ENCODE measurements around the gene TPH2. TPM values are rescaled to one million over a fixed set of nuclear protein-coding genes. Genes with fewer than 3 reads are reported as not detected.

Gene TPH2
- total and polyA plus RNA-seq, 4 donors, result not detected

DNA sequence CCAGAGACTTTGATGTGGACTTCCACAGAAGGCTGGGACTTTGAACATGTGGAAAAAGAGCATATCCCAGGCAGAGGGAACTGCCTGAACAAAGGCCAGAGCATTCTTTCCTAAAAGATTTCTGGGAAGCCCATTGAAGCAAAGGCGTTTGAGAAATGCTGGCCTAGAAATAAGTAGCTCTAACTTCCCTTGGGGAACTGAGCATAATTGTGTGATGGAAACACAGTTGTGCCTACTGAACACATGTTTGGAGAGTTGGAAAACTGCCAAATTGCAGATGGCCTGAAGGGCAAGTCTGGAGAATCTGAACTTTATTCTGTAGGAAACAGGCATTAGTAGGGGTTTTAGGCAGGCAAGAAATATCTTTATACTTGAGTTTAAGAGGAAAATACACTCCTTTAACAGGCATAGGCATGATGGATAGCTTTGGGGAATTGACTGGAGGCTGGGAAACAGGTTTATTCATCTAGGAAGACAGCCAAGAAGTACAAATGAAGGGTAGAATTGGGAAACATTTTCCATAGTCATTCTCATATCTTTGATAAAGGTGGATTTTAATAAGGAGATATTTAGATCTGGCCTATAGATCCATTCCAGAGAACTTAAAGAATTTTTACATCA, 134.1 kb downstream of the TPH2 start:
- no peaks in the 10 kb centered on the region for H3K9me3 ChIP-seq (ENCODE audit: control insufficient read depth in 4 of 4, low read length in 3 of 4)
- H3K27ac ChIP-seq (ENCODE audit: low read depth in 1 of 2, low read length in 2 of 2), result no peak overlapping the region
- no peak overlapping the region for H3K9ac ChIP-seq (ENCODE audit: low read depth in 1 of 2, low read length in 2 of 2)
- WGBS, result 83% methylated on average over 1 of the region's 1 CpG
- H3K4me3 ChIP-seq (ENCODE audit: low read depth in 1 of 3, low read length in 3 of 3), result no peak overlapping the region
- DNase-seq (ENCODE audit: low spot score), result no peak
- no peaks in the 10 kb centered on the region for H3K36me3 ChIP-seq (ENCODE audit: control insufficient read depth in 4 of 4, insufficient read depth in 3 of 4, low read depth in 1 of 4, low read length in 3 of 4)
- TF ChIP-seq, protein P1, sequence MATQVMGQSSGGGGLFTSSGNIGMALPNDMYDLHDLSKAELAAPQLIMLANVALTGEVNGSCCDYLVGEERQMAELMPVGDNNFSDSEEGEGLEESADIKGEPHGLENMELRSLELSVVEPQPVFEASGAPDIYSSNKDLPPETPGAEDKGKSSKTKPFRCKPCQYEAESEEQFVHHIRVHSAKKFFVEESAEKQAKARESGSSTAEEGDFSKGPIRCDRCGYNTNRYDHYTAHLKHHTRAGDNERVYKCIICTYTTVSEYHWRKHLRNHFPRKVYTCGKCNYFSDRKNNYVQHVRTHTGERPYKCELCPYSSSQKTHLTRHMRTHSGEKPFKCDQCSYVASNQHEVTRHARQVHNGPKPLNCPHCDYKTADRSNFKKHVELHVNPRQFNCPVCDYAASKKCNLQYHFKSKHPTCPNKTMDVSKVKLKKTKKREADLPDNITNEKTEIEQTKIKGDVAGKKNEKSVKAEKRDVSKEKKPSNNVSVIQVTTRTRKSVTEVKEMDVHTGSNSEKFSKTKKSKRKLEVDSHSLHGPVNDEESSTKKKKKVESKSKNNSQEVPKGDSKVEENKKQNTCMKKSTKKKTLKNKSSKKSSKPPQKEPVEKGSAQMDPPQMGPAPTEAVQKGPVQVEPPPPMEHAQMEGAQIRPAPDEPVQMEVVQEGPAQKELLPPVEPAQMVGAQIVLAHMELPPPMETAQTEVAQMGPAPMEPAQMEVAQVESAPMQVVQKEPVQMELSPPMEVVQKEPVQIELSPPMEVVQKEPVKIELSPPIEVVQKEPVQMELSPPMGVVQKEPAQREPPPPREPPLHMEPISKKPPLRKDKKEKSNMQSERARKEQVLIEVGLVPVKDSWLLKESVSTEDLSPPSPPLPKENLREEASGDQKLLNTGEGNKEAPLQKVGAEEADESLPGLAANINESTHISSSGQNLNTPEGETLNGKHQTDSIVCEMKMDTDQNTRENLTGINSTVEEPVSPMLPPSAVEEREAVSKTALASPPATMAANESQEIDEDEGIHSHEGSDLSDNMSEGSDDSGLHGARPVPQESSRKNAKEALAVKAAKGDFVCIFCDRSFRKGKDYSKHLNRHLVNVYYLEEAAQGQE (IDR thresholded peaks at IDR 0.05), result no peak
- TF ChIP-seq TAF1 (conservative IDR thresholded peaks at IDR 0.05) (no peak), GABPA (IDR thresholded peaks at IDR 0.05 in 1 of 2, conservative IDR thresholded peaks at IDR 0.05 in 1 of 2) (no peak), NR2F2 (IDR thresholded peaks at IDR 0.05) (no peak), RAD21 (IDR thresholded peaks at IDR 0.05) (no peak), YY1 (IDR thresholded peaks at IDR 0.05) (no peak), SP1 (IDR thresholded peaks at IDR 0.05) (no peak)
- H3K27me3 ChIP-seq (ENCODE audit: control insufficient read depth in 4 of 4, insufficient read depth in 4 of 4, low read length in 3 of 4), result no peaks in the 10 kb centered on the region
- no peaks in the 10 kb centered on the region for H3K4me1 ChIP-seq (ENCODE audit: control insufficient read depth in 4 of 4, insufficient read depth in 4 of 4, low read length in 3 of 4)

DNA sequence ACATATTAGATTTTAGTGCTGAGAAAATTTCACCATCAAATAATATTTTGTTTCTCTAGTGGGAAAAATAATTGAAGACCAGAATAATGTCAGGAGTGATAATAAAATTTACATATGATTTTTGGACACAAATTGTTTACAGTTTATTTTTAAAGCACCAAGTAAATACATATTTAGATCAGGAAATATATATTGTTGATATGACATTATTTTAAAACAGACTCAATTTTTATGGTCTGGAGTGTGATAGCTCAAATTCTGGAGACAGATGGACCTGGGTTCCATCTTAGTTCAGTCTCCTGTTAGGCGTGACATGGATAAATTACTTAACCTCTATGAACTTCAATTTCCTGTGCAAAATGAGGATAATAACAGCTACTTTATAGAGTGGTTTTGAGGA, 135.4 kb downstream of the TPH2 start:
- WGBS, result 88% methylated on average over 1 of the region's 1 CpG
- Histone ChIP-seq H3K27ac (ENCODE audit: low read depth in 1 of 2, low read length in 2 of 2) (no peak overlapping the region), H3K9ac (ENCODE audit: low read depth in 1 of 2, low read length in 2 of 2) (no peak overlapping the region), H3K4me3 (ENCODE audit: low read depth in 1 of 3, low read length in 3 of 3) (no peak overlapping the region), H3K9me3 (ENCODE audit: control insufficient read depth in 4 of 4, low read length in 3 of 4) (no peaks in the 10 kb centered on the region), H3K4me1 (ENCODE audit: control insufficient read depth in 4 of 4, insufficient read depth in 4 of 4, low read length in 3 of 4) (no peaks in the 10 kb centered on the region), H3K36me3 (ENCODE audit: control insufficient read depth in 4 of 4, insufficient read depth in 3 of 4, low read depth in 1 of 4, low read length in 3 of 4) (no peaks in the 10 kb centered on the region), H3K27me3 (ENCODE audit: control insufficient read depth in 4 of 4, insufficient read depth in 4 of 4, low read length in 3 of 4) (no peaks in the 10 kb centered on the region)
- TF ChIP-seq RAD21 (IDR thresholded peaks at IDR 0.05), result no peak
- TF ChIP-seq YY1 (IDR thresholded peaks at IDR 0.05), result no peak
- DNase-seq (ENCODE audit: low spot score), result no peak

DNA sequence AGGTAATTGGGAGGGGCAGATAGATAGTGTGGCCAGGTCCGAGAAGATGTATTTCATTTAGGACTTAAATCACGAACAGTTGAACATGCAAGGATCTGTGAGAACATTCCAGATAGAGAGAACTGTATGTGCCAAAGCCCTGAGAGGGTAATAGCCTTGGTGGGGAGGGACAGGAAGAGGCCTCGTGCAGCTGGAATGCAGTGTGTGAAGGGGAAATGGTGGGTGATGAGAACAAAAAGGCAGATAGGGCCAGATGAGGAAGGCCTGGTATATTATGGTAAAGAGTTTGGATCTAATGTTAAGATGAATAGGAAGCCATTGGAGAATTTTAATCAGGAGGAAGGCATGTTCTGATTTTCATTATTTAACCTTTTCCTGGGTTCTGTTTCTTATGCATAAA, 136.3 kb downstream of the TPH2 start:
- H3K9me3 ChIP-seq (ENCODE audit: control insufficient read depth in 4 of 4, low read length in 3 of 4), result no peaks in the 10 kb centered on the region
- TF ChIP-seq TAF1 (conservative IDR thresholded peaks at IDR 0.05) (no peak), HNF4A (conservative IDR thresholded peaks at IDR 0.05) (no peak), RAD21 (IDR thresholded peaks at IDR 0.05) (no peak), NR2F2 (IDR thresholded peaks at IDR 0.05) (no peak), FOXA2 (IDR thresholded peaks at IDR 0.05) (no peak), SP1 (IDR thresholded peaks at IDR 0.05) (no peak), HNF4G (IDR thresholded peaks at IDR 0.05) (no peak), JUND (IDR thresholded peaks at IDR 0.05) (no peak)
- TF ChIP-seq, protein P1 (IDR thresholded peaks at IDR 0.05), result no peak
- TF ChIP-seq, protein P2, sequence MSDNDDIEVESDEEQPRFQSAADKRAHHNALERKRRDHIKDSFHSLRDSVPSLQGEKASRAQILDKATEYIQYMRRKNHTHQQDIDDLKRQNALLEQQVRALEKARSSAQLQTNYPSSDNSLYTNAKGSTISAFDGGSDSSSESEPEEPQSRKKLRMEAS (IDR thresholded peaks at IDR 0.05), result no peak
- TF ChIP-seq, protein P3, sequence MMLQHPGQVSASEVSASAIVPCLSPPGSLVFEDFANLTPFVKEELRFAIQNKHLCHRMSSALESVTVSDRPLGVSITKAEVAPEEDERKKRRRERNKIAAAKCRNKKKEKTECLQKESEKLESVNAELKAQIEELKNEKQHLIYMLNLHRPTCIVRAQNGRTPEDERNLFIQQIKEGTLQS (IDR thresholded peaks at IDR 0.05), result no peak
- H3K36me3 ChIP-seq (ENCODE audit: control insufficient read depth in 4 of 4, insufficient read depth in 3 of 4, low read depth in 1 of 4, low read length in 3 of 4), result no peaks in the 10 kb centered on the region
- no peak overlapping the region for H3K9ac ChIP-seq (ENCODE audit: low read depth in 1 of 2, low read length in 2 of 2)
- DNase-seq (ENCODE audit: low spot score), result no peak
- H3K27ac ChIP-seq (ENCODE audit: low read depth in 1 of 2, low read length in 2 of 2), result no peak overlapping the region
- H3K4me3 ChIP-seq (ENCODE audit: low read depth in 1 of 3, low read length in 3 of 3), result no peak overlapping the region
- 52% methylated on average over 3 of the region's 3 CpGs for WGBS
- no peaks in the 10 kb centered on the region for H3K27me3 ChIP-seq (ENCODE audit: control insufficient read depth in 4 of 4, insufficient read depth in 4 of 4, low read length in 3 of 4)
- H3K4me1 ChIP-seq (ENCODE audit: control insufficient read depth in 4 of 4, insufficient read depth in 4 of 4, low read length in 3 of 4), result no peaks in the 10 kb centered on the region

Measured in liver (tissue), 9 donors.